ENCODE data around the gene ATP6V0E1.
A peak's percentile ranks its signal among the peaks of the same experiment; 100 is the strongest.

Gene ATP6V0E1

DNA sequence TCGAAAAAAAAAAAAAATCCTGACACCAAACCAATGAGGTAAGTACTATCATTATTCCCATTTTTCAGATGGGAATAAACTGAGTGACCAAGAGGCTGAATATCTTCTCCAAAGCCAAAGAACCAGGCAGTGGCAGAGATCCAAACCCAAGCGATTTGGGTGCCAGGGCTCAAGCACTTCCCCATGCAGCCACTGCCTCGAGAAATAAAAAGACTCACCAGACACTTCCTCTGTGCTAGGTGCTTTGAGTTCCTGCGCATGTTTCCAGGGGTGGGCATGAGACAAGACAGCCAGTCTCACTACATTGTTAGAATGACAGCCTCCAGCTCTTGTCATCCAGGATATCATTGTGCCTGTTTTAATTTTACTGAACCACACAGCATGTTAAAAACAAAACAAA lies 26.6 kb upstream of the ATP6V0E1 start:
- no peak for DNase-seq (ENCODE audit: low spot score)

DNA sequence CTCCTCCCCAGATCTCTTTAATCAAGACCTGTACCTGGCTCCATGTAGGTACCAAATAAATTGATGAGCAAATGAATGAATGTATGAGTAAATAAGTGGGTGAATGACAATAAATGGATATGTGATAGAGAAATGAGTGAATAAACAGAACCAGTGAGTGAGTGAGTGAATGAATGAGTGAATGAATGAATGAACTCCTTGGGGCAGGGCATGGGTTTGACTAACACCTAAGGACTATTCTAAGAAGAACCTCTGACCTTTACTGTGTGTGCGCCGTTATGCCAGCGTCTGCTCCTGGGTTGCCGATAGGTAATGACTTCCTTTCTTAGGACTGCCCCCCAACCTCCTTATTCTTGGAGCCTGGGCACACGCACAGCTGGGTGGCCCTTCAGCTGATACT lies 26.1 kb upstream of the ATP6V0E1 start:
- DNase-seq (ENCODE audit: low spot score), result no peak

DNA sequence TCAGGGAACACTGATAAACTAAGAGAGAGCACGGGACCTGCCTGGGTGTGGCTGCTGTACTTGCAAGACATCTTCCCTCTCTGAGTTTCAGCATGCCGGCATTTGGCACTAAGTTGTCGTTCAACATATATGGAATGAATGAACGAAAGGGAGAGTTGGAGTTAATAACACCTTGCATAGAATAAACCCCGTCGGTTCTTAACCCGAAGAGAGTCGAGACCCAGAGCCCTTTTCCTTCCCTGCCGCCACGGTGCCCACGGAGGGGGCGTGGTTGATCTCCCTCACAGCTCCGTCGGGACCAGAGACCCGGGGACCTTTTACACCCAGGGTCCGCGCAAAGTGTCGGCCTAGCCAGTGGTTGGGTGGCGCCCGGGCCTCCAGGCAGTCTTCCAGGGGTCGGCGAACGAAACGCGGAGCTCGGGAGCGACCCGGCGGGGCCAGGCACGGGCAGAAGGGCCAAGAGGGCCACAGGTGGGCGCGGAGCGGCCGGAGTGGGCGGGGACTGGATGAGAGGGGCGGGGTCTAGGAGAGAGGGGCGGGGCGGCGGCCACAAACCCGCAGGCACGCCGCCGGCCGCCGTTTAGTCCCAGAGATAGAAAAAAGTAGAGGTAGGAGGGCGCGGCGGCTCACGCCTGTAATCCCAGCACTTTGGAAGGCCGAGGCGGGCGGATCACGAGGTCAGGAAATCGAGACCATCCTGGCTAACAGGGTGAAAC lies 25.1 kb upstream of the ATP6V0E1 start:
- peak; percentile 53 for DNase-seq (ENCODE audit: low spot score)

DNA sequence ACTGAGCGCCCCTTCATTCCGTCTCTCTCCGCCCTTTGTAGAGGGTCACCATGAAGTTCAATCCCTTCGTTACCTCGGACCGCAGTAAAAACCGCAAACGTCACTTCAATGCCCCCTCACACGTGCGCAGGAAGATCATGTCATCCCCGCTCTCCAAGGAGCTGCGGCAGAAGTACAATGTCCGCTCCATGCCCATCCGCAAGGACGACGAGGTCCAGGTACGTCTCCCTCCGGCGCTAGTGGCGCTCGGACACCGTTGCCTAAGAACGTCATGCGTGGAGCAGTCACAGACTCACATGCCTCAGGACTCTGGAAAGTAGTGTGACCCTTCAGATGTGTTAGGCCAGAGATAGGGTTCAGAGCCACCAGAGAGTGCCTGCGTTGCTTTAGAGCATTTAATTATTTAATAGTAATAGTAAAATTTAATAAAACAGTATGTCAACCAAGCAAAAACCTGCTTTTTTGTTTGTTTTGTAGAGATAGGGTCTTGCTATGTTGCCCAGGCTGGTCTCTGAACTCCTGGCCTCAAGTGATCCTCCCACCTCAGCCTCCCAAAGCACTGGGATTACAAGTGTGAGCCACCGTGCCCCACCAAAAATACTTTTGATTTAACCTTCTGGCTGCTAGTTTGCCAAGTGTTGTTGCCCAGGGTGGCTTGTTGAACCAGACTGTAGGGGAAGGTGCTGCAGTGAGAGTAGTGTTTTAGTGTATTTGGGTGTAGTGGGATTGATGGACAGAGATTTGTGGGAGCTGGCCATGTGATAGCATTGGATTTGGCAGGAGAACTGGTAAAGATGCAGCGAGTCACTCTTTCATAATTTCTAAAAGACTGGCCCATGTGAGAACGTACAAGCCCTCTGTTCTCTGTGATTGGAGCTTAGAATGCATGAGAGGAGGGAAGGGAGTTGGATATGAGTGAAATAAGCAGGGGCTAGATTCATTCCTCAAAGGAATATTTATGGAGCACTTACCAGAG lies 23.5 kb upstream of the ATP6V0E1 start:
- no peak for DNase-seq (ENCODE audit: low spot score)

DNA sequence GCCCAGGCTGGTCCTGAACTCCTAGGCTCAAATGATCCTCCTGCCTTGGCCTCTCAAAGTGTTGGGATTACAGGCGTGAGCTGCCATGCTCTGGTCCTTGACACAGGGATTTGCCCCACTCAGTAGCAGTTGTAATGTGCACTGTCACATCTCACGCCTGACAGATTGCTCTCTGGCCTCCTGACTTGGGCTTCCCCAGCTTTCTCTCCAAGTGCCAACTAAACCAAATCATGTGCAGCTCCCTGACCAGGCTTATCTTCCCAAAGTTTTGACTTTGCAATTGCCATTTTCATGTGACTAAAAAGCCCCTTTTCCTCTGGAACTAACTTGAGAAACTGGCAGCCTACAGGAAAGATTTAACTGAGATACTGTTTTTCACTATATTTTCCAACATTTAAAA lies 13.7 kb upstream of the ATP6V0E1 start:
- DNase-seq (ENCODE audit: low spot score), result no peak

DNA sequence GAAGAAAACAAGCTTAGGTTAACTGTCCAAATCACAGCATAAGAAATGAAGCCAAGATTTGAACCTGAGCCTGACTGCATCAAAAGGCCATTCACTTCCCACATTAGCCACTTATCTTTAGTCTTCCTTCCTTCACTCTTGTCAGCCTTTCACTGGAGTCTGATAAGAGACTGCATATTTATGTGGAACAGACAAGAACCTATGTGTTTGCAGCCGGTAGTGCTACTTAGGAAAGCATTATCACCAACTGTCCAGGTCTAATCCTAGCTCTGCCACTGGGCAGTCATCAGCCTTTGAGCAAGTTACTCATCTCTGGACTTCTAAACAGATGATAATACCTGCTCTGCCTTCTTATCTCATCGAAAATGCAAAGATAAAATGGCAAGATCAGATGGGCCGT lies 12.1 kb upstream of the ATP6V0E1 start:
- DNase-seq (ENCODE audit: low spot score), result no peak

DNA sequence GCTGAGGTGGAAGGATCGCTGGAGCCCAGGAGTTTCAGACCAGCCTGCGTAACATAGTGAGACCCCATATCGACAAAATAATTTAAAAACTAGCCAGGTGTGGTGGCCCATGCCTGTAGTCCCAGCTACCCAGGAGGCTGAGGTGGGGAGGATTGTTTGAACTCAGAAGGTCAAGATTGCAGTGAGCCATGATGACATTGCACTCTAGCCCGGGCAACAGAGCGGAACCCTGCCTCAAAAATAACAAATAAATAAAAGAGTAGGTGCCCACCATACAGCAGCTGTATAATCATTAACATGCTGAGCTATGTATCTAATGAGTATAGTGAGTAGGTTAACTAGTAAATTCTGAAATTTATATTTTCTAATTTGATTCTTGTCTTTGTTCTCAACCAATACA lies 11.0 kb upstream of the ATP6V0E1 start:
- DNase-seq (ENCODE audit: low spot score), result no peak

DNA sequence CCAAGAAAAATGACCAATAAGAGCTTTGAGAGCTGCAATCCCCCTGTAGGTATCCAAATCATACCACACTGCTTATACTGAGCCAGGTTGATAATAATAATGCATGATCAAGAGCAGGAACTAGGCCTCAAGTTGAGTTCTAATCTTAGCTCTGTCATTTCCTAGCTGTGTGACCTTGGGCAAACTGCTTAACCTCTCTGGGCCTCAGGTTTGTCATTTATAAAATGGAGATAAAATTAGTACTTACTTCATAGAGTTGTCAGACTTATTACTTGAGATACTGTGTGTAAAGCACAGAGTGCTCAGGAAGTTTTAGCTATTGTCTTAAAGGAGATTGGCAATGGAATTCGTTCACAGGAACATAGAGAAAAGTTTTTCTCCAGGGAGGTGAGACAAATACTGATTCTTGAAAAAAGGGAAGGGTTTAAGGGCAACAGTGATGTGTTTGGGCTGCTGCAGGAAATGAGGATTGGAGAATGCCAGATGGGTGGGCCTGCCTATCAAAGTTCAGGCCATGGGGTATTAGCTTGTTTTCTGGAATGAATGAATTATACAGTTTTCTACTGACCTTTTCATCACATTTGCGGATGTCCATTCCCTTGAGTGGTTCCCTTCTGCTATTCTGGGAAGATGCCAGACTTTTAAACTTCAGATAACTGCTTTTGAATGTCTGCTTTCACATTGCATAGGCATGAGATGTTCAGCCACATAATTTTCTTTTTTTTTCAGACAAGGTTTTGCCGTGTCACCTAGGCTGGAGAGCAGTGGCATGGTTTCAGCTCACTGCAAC lies 10.2 kb upstream of the ATP6V0E1 start:
- no peak for DNase-seq (ENCODE audit: low spot score)

DNA sequence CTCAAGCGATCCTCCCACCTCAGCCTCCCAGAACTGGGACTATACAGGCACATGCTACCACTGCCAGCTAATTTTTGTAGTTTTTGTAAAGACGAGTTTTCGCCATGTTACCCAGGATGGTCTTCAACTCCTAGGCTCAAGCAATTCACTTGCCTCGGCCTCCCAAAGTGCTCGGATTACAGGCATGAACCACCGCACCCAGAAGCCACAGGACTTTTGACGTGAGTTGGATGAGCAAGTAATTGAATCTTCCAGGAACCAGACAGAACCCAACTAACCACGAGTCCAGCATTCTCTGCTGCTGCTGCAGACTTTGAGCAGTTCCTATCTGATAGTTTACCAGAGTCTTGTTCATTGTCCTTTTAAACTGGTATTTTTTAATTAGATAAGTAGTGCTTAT lies 9.6 kb upstream of the ATP6V0E1 start:
- DNase-seq (ENCODE audit: low spot score), result no peak

DNA sequence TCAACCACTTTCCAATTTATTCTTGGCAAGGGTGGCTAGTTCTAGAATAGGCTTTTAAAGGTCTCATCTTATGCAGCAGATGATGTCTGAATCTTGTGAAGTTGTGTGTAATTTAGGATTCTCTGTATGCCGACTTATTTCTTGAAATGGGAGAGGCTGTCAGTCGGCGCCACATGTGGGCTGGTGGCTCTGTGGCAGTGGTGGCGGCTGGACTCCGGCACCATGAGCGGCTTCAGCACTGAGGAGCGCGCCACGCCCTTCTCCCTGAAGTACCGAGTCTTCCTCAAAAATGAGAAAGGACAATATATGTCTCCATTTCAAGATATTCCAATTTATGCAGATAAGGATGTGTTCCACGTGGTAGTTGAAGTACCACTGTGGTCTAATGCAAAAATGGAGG lies 8.3 kb upstream of the ATP6V0E1 start:
- no peak for DNase-seq (ENCODE audit: low spot score)

DNA sequence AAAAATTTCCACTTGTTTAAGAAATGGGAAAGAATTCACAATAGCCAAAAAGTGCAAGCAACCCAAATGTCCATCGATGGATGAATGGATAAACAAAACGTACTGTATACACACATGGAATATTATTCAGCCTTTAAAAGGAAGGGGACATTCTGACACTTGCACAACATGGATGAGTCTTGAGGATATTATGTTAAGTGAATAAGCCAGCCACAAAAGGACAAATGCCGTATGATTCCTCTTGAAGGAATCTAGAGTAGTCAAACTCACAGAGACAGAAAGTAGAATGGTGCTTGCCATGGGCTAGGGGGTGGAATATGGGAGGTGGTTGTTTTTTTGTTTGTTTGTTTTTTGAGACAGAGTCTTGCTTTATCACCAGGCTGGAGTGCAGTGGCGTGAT lies 3.8 kb upstream of the ATP6V0E1 start:
- no peak for DNase-seq (ENCODE audit: low spot score)

DNA sequence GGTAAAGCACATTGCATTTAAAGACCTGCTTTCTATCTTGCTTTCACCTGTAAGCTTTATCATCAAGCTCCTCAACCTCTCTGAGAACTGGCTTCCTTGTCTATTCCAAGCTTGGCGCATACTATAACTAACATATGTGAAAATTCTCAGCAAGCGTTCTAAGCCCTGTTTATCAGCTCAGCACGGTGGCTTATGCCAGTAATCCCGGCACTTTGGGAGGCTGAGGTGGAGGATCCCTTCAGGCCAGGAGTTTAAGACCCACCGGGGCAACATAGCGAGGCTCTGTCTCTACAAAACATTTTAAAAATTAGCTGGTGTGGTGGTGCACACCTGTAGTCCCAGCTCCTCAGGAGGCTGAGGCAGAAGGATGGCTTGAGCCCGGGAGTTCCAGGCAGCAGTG lies 1.6 kb upstream of the ATP6V0E1 start:
- no peak for DNase-seq (ENCODE audit: low spot score)

DNA sequence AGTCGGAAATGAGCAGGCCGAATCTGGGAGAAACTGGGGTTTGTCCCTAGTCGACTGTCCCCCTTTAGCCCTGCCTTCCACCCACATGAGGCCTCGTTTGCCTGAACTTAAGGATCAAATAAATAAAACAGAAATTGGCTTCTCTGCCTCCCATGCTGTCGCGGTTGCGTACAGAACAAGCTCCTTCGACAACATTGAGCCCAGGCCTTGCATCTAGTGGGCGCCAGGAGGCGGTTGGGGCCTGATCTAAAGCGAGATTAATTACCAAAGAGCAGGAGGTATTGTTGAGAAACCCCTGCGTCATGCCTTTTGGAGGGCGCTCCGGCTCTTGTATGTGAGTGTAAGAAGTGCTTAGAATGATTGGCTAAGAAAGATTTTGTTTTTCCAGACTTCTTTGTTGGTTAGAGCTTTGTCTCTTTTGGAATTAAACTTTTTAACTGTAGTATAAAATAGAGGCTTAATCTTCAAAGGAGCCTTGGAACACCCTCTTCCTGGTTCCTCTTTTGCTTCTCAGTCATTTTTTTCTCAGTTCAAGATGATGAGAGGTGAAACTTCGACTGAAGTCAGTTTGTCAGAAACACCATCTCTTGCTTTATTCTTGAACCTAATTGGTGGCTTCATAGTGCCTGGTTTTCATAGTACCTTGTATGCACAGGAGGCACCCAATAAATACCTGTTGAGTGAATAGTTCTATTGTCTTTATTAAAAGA lies 828 bp downstream of the ATP6V0E1 start:
- peak; percentile 77 for DNase-seq (ENCODE audit: low spot score)

DNA sequence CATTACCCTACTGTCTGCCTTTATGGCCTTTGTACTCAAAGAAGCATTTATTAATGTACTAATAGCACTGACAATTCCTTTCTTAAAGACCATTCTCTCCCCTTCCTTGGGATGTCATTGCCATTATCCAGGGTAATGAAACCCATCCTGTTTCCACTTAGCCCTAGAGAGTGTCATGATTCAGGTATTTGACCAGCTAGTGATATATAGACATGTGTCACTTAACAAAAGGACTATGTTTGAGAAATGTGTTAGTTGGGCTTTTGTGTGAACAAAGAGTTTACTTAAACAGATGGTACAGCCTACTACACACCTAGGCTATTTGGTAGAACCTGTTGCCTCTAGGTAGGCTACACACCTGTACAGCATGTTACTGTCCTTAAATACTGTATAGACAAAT lies 2.0 kb downstream of the ATP6V0E1 start:
- DNase-seq (ENCODE audit: low spot score), result no peak

DNA sequence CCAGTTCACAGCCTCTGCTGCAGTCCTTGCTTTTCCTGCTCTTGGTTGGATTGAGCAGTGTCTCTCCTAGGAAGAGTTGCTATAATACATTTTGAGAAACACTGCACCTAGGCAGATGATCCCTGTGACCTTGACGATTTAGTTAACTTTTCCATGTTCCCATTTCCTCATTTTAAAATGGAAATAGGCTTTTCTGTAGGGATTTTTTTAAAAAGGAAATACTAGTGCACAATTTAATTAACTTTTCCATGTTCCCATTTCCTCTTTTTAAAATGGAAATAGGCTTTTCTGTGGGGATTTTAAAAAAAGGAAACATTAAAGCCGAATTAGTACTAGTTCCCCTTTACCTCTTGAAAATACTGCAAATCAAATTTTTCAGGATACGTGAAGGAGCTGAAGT lies 4.7 kb downstream of the ATP6V0E1 start:
- no peak for DNase-seq (ENCODE audit: low spot score)

DNA sequence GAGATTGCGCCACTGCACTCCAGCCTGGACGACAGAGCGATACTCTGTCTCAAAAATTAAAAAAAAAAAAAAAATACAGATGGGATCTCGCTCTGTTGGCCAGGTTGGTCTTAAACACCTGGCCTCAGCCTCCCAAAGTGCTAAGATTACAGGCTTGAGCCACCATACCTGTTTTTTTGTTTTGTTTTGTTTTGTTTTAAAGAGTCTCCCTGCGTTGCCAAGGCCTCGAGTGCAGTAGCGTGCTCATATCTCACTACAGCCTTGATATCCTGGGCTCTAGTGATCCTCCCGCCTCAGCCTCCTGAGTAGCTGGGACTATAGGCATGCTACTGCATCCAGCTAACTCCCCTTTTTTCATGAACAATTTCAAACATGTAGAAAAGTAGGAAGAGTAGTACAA lies 7.2 kb downstream of the ATP6V0E1 start:
- no peak for DNase-seq (ENCODE audit: low spot score)

DNA sequence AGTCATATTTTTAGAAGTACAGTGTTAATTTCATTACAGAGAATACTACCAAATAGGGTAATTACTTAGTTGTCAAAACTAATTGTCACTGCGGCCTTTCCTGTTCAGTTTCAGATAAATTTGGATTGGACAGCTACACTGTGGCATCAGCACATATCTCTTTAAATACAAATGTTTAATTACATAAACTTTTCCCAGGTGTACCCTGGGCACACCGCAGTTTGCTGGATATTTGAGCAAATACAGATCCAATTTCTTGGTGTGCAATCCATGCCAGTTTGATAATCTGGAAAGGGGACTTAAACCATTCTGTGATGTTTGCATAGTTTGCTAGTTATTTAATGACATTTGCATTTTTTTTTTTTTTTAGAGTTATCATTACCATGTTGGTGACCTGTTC lies 10.8 kb downstream of the ATP6V0E1 start:
- DNase-seq (ENCODE audit: low spot score), result no peak

DNA sequence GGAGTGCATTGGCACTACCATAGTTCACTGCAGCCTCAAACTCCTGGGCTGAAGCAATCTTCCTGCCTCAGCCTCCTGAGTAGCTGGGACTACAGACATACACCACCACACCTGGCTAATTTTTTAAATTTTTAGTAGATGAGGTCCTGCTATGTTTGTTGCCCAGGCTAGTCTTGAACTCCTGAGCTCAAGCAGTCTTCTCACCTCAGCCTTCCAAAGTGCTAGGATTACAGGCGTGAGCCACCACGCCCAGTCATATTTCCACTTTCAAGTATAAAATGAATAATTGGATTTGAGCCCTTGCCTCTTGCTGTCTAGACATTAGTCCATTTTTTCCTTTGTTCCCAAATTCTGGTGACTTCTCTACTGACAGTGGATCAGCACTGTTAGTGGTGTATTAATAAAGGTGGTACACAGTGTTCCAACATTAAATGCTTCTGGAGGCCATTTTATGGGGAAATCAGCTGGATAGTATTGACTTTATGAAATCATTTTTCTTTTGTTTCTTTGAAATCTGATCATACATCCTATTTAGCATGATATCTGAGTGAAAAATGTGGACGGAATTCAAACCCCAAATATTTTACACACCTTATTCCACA lies 15.9 kb downstream of the ATP6V0E1 start:
- no peak for DNase-seq (ENCODE audit: low spot score)

DNA sequence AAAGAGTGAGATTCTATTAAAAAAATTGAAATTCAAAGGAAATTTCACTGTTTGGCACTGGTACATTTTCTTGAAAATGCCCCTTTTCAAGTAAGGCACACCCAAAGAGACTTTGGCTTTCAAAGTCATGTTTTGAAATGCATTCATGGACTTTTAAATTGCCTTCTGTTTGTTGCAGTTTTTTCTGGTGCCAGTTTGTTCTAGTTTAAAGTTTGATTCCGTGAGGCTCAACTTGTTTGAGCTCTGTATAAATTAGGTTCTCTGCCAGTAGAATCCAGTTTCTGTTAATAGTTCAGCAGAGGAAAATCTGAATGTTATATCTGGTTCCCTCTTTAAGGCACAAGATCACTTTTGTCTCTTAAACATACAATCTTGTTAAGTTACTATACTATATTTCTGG lies 16.4 kb downstream of the ATP6V0E1 start:
- no peak for DNase-seq (ENCODE audit: low spot score)

DNA sequence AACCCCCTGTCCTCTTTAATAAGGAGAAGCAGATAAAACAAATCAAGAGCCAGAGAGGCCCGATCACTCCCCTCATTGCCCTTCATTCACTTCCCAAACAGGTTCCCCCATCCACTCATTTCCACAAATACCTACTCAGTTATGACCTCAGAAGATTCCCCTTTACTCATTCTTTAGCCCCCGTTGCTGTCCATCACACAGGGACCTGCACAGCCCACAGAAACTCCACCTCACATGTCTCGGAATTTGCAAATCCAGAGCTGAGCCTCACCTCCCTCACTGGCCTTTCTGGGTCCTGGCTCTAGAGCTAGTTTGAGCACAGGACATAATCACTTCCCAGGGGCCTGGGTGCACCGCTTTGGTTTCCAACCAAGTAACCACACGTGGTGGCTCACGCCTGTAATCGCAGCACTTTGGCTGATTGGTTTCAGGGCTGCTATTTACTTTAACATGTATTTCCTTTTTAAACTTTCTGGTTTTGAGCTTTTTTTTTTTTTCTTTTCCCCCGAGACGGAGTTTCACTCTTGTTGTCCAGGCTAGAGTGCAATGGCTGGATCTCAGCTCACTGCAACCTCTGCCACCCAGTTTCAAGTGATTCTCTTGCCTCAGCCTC lies 17.8 kb downstream of the ATP6V0E1 start:
- DNase-seq (ENCODE audit: low spot score), result no peak

DNA sequence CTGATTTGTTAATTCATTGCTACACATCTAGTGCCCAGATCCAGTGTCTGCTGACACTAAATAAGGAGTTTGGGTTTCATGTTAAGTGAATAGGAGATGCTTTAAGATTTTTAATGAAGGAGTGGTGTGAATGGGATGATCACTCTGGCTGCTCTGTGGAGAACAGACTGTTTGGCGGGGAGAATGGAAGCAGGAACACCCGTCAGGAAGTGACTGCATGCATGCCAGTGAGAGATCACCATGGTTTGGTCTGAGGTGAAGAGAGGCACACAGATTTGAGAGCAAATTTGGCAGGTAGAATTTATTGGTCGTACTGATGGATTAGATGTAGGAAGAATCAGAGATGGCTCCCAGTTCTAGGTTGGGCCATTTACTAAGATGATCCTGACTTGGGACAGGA lies 19.8 kb downstream of the ATP6V0E1 start:
- DNase-seq (ENCODE audit: low spot score), result no peak
